WTC11 (cell line): ENCODE data around the gene EIF2S1. TPM values are rescaled to one million over a fixed set of nuclear protein-coding genes. Genes with fewer than 3 reads are reported as not detected.

Source experiments
- ATAC-seq: fragments of 200-7000 bp; cut with Tn5 transposase; 2 replicates; pipeline ENCODE4 v1.10.0; 2021; ENCODE audit warnings: mild to moderate bottlenecking, moderate library complexity
- CTCF ChIA-PET: fragments of 300-600 bp; sonication (Branson Sonifier 250); formaldehyde crosslinking; loops from one replicate; lab custom pipeline; 2021; ENCODE audit warnings: antibody characterized with exemption; lab: Charles Lee
- POLR2A ChIA-PET: fragments of 350-600 bp; sonication (Branson Sonifier 250); formaldehyde crosslinking; loops from one replicate; lab custom pipeline; 2021; ENCODE audit warnings: antibody characterized with exemption; lab: Charles Lee
- DNase-seq: peaks from one replicate; pipeline ENCODE4 v3.0.0; 2021; ENCODE audit warnings: low spot score
- H3K27ac Mint-ChIP-seq: 2 replicates; pipeline ENCODE4 v1.8.0; 2021; ENCODE audit warnings: mixed read lengths
- H3K27me3 Mint-ChIP-seq: 2 replicates; pipeline ENCODE4 v1.8.0; 2021; ENCODE audit warnings: low read depth, mild to moderate bottlenecking, moderate library complexity, mixed read lengths
- H3K36me3 Mint-ChIP-seq: 2 replicates; pipeline ENCODE4 v1.8.0; 2021; ENCODE audit warnings: mixed read lengths
- H3K4me1 Mint-ChIP-seq: 2 replicates; pipeline ENCODE4 v1.8.0; 2022; ENCODE audit warnings: mixed read lengths
- H3K4me3 Mint-ChIP-seq: 2 replicates; pipeline ENCODE4 v1.8.0; 2021; ENCODE audit warnings: mild to moderate bottlenecking, moderate library complexity, mixed read lengths
- H3K9me3 Mint-ChIP-seq: 2 replicates; pipeline ENCODE4 v1.8.0; 2021; ENCODE audit warnings: mixed read lengths
- AFF4 ChIP-seq: sonication (generic); formaldehyde crosslinking; IDR thresholded peaks from 2 replicates; pipeline ENCODE4 v1.8.1; 2023; ENCODE audit warnings: mild to moderate bottlenecking, missing genetic modification reagents, borderline replicate concordance
- FOXP4 ChIP-seq: sonication (generic); formaldehyde crosslinking; IDR thresholded peaks from 2 replicates; pipeline ENCODE4 v1.8.0; 2022; ENCODE audit warnings: mild to moderate bottlenecking, missing genetic modification reagents
- GRHL2 ChIP-seq: fragments of 250-450 bp; sonication (Bioruptor Pico); IDR thresholded peaks from 2 replicates; pipeline ENCODE4 v1.8.0; 2022; ENCODE audit warnings: mild to moderate bottlenecking, moderate library complexity; ENCODE audit not compliant: insufficient replicate concordance, severe bottlenecking
- IRF1 ChIP-seq: sonication (generic); formaldehyde crosslinking; IDR thresholded peaks from 2 replicates; pipeline ENCODE4 v1.8.0; 2023; ENCODE audit warnings: missing genetic modification reagents
- IRF2 ChIP-seq: sonication (generic); formaldehyde crosslinking; IDR thresholded peaks from 2 replicates; pipeline ENCODE4 v1.8.0; 2022; ENCODE audit warnings: low read depth, missing genetic modification reagents, borderline replicate concordance
- JAZF1 ChIP-seq: fragments of 250-450 bp; sonication (Bioruptor Pico); IDR thresholded peaks from 2 replicates; pipeline ENCODE4 v1.9.0; 2021; ENCODE audit warnings: moderate library complexity, mild to moderate bottlenecking, inconsistent platforms
- KAT7 ChIP-seq: sonication (generic); formaldehyde crosslinking; IDR thresholded peaks from 2 replicates; pipeline ENCODE4 v1.8.1; 2023; ENCODE audit warnings: missing genetic modification reagents, mild to moderate bottlenecking, borderline replicate concordance
- NFYB ChIP-seq: sonication (generic); formaldehyde crosslinking; conservative IDR thresholded peaks from 2 replicates; pipeline ENCODE4 v1.8.0; 2022; ENCODE audit warnings: low read depth, missing genetic modification reagents
- RORB ChIP-seq: fragments of 250-450 bp; sonication (Bioruptor Pico); IDR thresholded peaks from 2 replicates; pipeline ENCODE4 v1.9.0; 2021; ENCODE audit warnings: mild to moderate bottlenecking
- SOX15 ChIP-seq: fragments of 250-450 bp; sonication (Bioruptor Pico); IDR thresholded peaks from 2 replicates; pipeline ENCODE4 v1.9.0; 2021; ENCODE audit warnings: mild to moderate bottlenecking
- STAT6 ChIP-seq: sonication (generic); formaldehyde crosslinking; conservative IDR thresholded peaks from 2 replicates; pipeline ENCODE4 v1.8.1; 2023; ENCODE audit warnings: mild to moderate bottlenecking, low read depth, missing genetic modification reagents, moderate library complexity
- ZNF138 ChIP-seq: sonication (generic); formaldehyde crosslinking; conservative IDR thresholded peaks from 2 replicates; pipeline ENCODE4 v1.8.1; 2022; ENCODE audit warnings: mild to moderate bottlenecking, moderate library complexity, missing genetic modification reagents
- ZNF219 ChIP-seq: sonication (generic); formaldehyde crosslinking; IDR thresholded peaks from 2 replicates; pipeline ENCODE4 v1.8.0; 2023; ENCODE audit warnings: missing genetic modification reagents, mild to moderate bottlenecking, borderline replicate concordance
- ZNF423 ChIP-seq: fragments of 250-450 bp; sonication (Bioruptor Pico); IDR thresholded peaks from 2 replicates; pipeline ENCODE4 v2.1.2; 2022; ENCODE audit warnings: mild to moderate bottlenecking, moderate library complexity
- ZNF425 ChIP-seq: fragments of 250-450 bp; sonication (Bioruptor Pico); conservative IDR thresholded peaks from 2 replicates; pipeline ENCODE4 v1.9.0; 2021; ENCODE audit warnings: mild to moderate bottlenecking
- ZNF512 ChIP-seq: sonication (generic); formaldehyde crosslinking; IDR thresholded peaks from 2 replicates; pipeline ENCODE4 v1.8.1; 2022; ENCODE audit warnings: missing genetic modification reagents, borderline replicate concordance
- total RNA-seq: library from RNA; stranded (reverse); gene quantifications from 3 replicates; pipeline ENCODE4 v1.2.3, GENCODE V29; 2021

Gene EIF2S1
- total RNA-seq, 1 experiment from 2014 or later: 137 TPM

GRCh38 chr14:67429510-67430205 is 69.5 kb downstream of the EIF2S1 start:
- H3K27ac Mint-ChIP-seq: no peak overlapping the region
- CTCF ChIA-PET: interaction anchor here (1.3 to 5.8 kb wide), 9 partner anchors 8 to 274 kb away, joined by 3 to 117 read pairs (median 41); partner anchors contain the start of gene PIGH
- POLR2A ChIA-PET: no interaction called here
- ATAC-seq: no peak
- peaks cover 3% of the 10 kb centered on the region; the same call in 1 of the 2 replicates for H3K27me3 Mint-ChIP-seq
- no peak for DNase-seq
- TF ChIP-seq STAT6 (CRISPR knock-in tag) (no peak), GRHL2 (CRISPR knock-in tag) (no peak), KAT7 (CRISPR knock-in tag) (no peak), JAZF1 (CRISPR knock-in tag) (no peak), FOXP4 (CRISPR knock-in tag) (no peak), ZNF423 (CRISPR knock-in tag) (no peak), ZNF512 (CRISPR knock-in tag) (no peak), NFYB (no peak), ZNF138 (CRISPR knock-in tag) (no peak), IRF1 (CRISPR knock-in tag) (no peak), ZNF425 (CRISPR knock-in tag) (no peak), RORB (CRISPR knock-in tag) (no peak)
- H3K4me3 Mint-ChIP-seq: no peak overlapping the region
- no peaks in the 10 kb centered on the region for H3K36me3 Mint-ChIP-seq
- no peaks in the 10 kb centered on the region for H3K9me3 Mint-ChIP-seq
- peaks cover 12% of the 10 kb centered on the region for H3K4me1 Mint-ChIP-seq

- ATAC-seq (no peak), DNase-seq (no peak)
- POLR2A ChIA-PET: no interaction called here
- H3K4me1 Mint-ChIP-seq: peaks cover 12% of the 10 kb centered on the region
- H3K4me3 Mint-ChIP-seq: no peak overlapping the region
- H3K27me3 Mint-ChIP-seq: peaks cover 3% of the 10 kb centered on the region; the same call in 1 of the 2 replicates
- H3K36me3 Mint-ChIP-seq: no peaks in the 10 kb centered on the region
- CTCF ChIA-PET: interaction anchor here (0.7 to 2.5 kb wide), 7 partner anchors 12 to 149 kb away, joined by 3 to 10 read pairs (median 3); no protein-coding TSS in a partner anchor
- H3K27ac Mint-ChIP-seq: no peak overlapping the region
- H3K9me3 Mint-ChIP-seq: no peaks in the 10 kb centered on the region
- TF ChIP-seq AFF4: no peak
- TF ChIP-seq STAT6 (CRISPR knock-in tag): no peak
- no peak for TF ChIP-seq SOX15 (CRISPR knock-in tag)
- no peak for TF ChIP-seq IRF2 (CRISPR knock-in tag)
- no peak for TF ChIP-seq ZNF219 (CRISPR knock-in tag)
These were observed 72.0 kb downstream of the EIF2S1 start for GRCh38 chr14:67432050-67432564.
